Endothelial cell of umbilical vein (primary cell): Measurements from ENCODE around the gene VSX1.

Source experiments
- CTCF ChIP-seq, 2 donors: IDR thresholded peaks; 1 replicate in 1 of 2; 2 replicates in 1 of 2; pipeline ENCODE4 v1.5.1; 2011; ENCODE audit warnings: low read length in 2 of 2, mild to moderate bottlenecking in 2 of 2, moderate library complexity in 2 of 2, control low read depth in 1 of 2, inconsistent platforms in 1 of 2, low read depth in 1 of 2; ENCODE audit not compliant: insufficient read depth in 1 of 2; ENCODE audit errors: extremely low read depth in 1 of 2
- EZH2 ChIP-seq: IDR thresholded peaks from 2 replicates; pipeline ENCODE4 v1.6.1; 2012; ENCODE audit warnings: borderline replicate concordance, low read depth, mild to moderate bottlenecking, moderate library complexity, low read length, inconsistent platforms; ENCODE audit not compliant: severe bottlenecking
- POLR2A ChIP-seq: IDR thresholded peaks from 2 replicates; pipeline ENCODE4 v1.6.1; 2012; ENCODE audit warnings: low read depth, mild to moderate bottlenecking, control low read depth, low read length
- POLR2AphosphoS5 ChIP-seq: IDR thresholded peaks from 2 replicates; pipeline ENCODE4 v1.6.1; 2012; ENCODE audit warnings: low read depth, mild to moderate bottlenecking, control low read depth, low read length, moderate library complexity; ENCODE audit not compliant: insufficient read depth

- no peak for TF ChIP-seq POLR2A
- TF ChIP-seq CTCF (IDR thresholded peaks at IDR 0.05; ENCODE audit: extremely low read depth in 1 of 2, insufficient read depth in 1 of 2, low read depth in 1 of 2, low read length in 2 of 2): no peak
- TF ChIP-seq EZH2: no peak
- TF ChIP-seq POLR2AphosphoS5: no peak
These were observed 37.1 kb downstream of the VSX1 start for GRCh38 chr20:25044660-25045342.
